HG03095 (cell line): ENCODE data around the gene PLXNA2.

Source experiments
- ATAC-seq: cut with Tn5 transposase; IDR thresholded peaks from one replicate; pipeline ENCODE4 v1.9.1; 2021; ENCODE audit warnings: moderate library complexity; ENCODE audit not compliant: unreplicated experiment

Gene PLXNA2

GRCh38 chr1:208078752-208079151 is 165.4 kb downstream of the PLXNA2 start:
- no peak for ATAC-seq

GRCh38 chr1:208077232-208078075 is 166.7 kb downstream of the PLXNA2 start:
- no peak for ATAC-seq

DNA sequence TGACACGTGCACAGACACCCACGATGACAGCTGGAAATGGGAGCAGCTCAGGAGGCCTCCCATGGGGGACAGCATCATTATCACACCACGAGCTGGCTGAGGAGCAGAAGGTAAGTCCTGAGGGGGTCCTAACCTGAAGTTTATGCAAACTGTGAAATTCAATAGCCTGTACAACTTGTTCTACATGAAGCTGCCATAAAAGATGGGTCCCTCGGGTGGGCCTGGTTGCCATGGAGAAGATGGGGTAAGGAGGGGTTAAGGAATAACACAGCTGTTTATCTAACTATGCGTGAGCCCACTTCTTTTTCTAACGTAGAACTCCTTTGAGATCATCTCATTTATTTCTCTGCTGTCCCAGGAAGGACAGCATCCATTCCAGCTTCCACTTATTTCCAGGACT is 169.8 kb downstream of the PLXNA2 start:
- no peak for ATAC-seq

DNA sequence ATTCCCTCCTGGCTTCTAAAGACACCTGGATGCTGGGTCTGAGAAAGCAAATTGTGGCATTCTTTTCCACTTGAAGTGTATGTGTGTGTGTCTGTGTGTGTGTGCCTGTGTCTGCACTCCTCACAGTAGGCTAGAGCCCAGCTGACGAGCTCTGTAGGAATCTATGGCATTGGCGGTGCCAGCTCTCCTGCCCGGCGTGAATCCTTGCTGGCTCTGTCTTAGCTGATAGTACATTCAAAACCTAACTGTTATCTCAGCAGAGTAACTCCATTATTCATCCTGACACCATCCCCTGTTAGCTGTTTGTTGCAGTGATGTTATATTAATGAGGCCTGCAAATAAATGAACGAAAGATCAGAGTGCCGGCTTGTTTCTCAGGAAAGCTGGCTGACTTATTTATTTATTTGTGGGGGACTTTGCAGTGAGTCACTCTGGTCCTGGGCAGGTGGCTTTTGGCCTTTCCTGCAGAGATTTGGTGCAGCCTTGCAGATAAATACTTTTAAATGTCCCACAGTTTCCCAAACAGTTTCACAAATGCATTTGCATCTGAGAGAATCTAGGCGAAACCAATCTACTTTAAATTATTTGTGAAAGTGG is 172.7 kb downstream of the PLXNA2 start:
- no peak for ATAC-seq

DNA sequence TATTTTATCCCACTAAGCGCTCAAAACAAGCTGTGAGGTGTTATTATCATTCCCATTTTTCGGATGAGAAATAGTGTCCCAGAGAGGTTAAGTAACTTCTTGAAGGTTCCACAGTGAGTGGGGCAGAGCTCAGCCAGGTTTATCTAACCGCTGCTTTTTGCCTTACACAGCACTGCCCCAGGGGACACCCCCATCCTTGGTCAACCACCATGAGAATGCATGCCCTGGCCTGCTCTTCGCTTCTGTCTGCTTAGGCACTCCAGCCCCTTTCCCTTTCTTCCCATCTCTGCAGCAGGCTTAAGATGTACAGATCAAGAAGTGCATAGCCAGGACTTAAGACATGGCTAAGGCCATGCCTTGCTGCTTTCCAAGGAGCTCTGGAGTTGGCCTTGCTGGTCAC is 174.3 kb downstream of the PLXNA2 start:
- ATAC-seq, result no peak

GRCh38 chr1:208069317-208069716 is 174.9 kb downstream of the PLXNA2 start:
- ATAC-seq, result no peak

- ATAC-seq, result no peak
Measured at GRCh38 chr1:208068908-208069307, 175.3 kb downstream of the PLXNA2 start.

DNA sequence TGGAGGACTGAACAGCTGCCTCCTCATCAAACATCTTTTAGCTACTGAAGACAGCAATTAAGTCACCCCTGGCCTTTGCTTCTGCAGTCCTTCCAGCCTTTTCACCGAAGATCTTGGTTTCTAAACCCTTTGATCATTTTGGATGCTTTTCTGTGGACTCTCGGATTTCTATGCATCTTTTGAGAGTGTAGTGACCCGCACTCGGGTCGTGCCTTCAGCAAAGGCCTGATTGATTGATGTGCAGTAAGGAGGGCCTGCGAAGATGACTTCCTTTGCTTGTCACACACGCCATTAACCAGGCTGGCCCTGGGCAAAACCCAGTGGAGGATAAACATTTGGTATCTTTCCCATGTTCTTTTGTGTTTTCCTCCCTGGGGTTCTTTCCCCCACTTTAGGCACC is 175.8 kb downstream of the PLXNA2 start:
- no peak for ATAC-seq

DNA sequence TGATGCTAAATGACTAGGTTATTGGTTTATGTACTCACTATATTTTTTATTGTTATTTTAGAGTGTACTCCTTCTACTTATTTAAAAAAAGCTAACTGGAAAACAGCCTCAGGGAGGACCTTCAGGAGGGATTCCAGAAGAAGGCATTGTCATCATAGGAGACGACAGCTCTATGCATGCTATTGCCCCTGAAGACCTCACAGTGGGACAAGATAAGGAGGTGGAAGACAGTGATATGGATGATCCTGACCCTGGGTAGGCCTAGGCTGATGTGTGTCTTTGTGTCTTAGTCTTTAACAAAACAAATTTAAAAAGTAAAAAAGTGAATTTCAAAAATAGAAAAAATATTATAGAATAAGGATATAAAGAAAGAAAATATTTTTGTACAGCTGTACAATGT is 177.6 kb downstream of the PLXNA2 start:
- no peak for ATAC-seq

- ATAC-seq, result no peak
Measured at GRCh38 chr1:208065862-208066261, 178.3 kb downstream of the PLXNA2 start.

DNA sequence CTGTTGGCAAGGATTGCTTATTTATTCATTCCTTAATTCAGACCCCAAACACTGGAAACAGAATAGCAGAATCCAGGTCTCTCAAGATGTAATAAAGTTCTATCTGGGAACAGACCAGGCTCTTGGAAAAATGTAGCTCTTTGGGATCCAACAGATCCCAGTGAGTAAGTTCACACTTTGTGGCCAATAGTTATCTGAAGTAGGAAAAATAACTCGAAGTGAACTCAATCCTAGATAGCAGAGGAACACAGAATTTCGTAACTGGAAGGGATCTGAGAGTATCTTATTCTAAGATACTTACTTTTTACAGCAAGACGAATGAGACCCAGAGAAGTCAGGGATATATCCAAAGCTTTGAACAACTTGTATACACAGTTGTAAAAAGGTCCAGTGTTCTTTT is 182.6 kb downstream of the PLXNA2 start:
- ATAC-seq, result no peak

DNA sequence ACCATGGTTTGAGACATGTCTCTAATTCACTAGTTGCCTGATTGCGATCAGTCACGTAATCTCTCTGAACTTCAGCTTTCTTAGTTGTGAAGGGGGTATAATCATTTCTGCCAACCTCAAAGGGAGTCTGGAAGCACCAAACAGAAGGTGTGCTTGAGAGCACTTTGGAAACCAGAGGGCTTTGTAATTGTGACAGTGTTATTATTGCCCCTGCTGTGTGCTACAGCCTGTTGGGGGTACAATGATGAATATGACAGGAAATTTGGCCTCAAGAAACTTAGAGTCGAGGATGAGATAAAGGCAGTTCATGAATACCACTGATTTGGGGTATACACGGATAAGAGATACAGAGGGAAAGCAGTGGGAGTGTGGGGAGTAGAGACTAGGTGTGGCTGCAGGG is 183.1 kb downstream of the PLXNA2 start:
- no peak for ATAC-seq

DNA sequence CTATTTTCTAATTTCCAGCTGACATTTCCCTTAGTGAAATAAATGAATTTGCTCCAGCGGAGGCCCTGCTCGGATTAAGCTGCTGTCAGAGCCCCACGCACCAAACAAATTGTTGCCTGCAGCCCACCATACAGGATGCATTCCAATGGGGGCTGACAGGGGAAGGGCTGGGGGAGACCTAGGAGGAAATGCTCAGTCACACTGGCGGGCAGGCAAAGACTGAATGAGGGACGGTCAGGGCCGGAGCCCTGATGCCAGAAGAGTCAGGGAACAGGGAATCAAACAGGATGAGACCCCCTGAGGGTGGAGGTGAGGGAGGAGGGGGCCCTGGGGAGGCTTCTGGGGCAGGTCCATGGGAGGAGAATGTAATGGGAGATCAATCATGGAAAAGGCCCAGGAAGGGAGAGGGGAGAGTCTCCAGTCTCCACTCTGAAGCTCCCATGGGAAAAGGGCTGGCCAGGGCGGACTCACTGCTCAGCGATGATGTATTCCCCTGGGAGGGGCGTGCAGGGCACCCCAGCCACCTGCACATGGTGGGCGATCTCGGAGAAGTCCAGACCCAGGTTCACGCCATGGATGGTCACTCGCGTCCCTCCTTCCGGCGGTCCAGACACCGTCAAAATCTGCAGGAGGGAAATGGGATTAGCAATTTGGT is 183.8 kb downstream of the PLXNA2 start:
- ATAC-seq, result no peak

DNA sequence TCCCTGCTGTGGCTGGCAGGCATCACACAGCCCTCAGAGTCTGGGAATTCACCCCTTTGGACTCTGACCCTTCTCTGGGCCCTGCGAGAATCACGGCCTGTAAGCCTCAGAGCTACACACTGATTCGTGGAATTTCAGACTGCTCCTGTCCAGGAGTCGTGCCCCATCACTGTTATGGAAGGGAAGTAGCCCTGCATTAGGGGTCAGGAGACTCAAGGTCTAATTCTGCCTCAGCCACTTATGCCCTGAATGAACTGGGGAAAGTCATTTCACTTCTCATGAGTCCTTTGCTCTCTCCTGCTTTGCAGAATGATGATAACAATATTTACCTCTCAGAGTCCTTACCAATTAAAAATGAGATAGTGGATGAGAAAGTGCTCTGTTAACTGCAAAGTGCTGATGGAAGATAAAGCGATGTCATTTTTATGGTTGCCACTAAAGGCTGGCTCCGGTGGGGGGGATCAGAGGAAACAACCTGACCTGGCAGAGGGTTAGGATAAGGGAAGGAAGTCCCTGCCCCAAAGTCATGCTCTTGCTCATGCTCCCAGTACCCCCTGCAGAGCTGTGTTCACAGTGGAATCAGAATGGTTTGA is 184.7 kb downstream of the PLXNA2 start:
- ATAC-seq, result no peak

DNA sequence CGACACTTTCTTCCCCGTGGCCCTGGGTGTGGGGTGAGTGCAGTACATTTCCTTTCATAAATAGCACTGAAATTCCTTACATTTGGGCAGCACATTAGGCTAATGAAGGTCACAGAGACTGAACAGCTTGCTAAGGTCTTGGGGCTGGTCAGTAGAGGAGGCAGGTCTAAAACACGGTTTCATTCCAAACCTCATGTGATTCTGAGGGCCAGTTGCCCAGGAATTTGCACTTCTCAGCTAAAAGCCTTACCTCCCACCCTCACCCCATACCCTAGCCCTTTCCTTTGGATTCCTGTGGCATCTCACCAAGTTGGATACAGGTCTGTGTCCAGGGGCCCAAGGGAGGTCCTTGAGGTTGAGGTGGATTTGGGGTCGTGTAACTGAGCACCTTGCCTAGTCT is 185.4 kb downstream of the PLXNA2 start:
- no peak for ATAC-seq

- ATAC-seq, result no peak
Measured at GRCh38 chr1:208058267-208058666, 185.9 kb downstream of the PLXNA2 start.

DNA sequence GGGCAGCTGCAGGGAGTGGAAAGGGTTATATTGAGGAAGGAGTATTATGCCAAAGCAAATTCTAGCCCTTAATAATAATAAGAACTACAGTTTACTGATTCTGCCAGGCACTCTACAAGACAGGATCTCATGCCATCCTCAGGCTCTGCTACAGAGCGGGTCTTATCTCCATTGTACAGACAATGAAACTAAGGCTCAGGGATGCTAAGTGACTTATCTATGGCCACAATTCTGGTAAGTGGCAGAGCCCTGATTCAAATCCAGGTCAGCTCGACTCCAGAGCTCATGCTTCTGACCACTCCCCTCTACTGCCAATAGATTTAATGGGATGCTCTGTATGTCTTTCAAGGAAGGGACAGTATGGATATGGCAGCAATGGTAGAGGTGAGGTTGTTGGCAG is 187.1 kb downstream of the PLXNA2 start:
- ATAC-seq, result no peak

DNA sequence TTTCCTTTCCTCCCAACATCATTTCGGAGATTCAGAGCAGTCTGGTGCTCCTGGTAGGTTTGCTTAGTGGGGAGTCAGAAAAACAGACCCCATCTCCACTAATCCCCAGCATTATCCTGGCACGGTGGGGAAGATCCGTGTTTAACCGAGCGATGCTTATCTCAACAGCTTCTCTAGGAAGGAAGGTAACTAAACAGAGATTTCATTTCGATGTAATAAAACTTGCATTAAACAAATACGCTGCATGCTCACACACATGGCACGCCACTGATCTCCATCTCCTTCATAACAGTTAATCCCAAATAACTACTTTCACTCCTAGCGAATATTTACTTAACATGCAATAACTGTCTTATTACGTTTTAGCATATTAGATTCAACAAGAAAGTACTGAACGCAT is 188.6 kb downstream of the PLXNA2 start:
- no peak for ATAC-seq

GRCh38 chr1:208054911-208055379 is 189.2 kb downstream of the PLXNA2 start:
- ATAC-seq, result no peak

GRCh38 chr1:208054485-208054884 is 189.7 kb downstream of the PLXNA2 start:
- no peak for ATAC-seq

DNA sequence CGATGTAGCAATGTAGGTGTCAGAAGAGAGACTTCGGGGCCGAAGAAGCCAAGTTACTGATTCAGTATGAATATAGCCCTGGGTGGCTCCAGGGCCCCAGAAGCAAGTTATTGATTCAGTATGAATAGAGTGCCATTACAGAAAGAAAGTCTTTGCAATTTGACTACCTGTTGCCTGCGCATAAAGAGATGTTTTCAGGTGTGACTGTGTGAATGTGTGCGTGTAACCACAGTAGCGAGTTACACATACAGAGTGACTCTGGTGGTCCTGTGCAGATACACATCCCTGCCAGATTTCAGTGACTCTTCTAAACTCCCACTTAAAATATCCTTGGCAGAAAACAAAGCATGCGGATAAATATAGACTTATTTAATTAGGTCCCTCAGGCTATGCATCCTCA is 190.5 kb downstream of the PLXNA2 start:
- ATAC-seq, result no peak
